OCI-LY3 (cell line): ENCODE results near the gene GIPC2.

Experiments used
- EZH2phosphoT487 ChIP-seq: fragments of 200-600 bp; shearing (Covaris generic); IDR thresholded peaks from 2 replicates; pipeline ENCODE4 v1.6.1; 2018; ENCODE audit warnings: antibody characterized with exemption, mixed run types, low read depth
- TF ChIP-seq, protein P1 (sequence below): fragments of 200-600, 300-600 bp; sonication (generic); IDR thresholded peaks from 2 replicates; pipeline ENCODE4 v1.5.1; 2014; ENCODE audit warnings: antibody characterized with exemption, low read length, low read depth

DNA sequence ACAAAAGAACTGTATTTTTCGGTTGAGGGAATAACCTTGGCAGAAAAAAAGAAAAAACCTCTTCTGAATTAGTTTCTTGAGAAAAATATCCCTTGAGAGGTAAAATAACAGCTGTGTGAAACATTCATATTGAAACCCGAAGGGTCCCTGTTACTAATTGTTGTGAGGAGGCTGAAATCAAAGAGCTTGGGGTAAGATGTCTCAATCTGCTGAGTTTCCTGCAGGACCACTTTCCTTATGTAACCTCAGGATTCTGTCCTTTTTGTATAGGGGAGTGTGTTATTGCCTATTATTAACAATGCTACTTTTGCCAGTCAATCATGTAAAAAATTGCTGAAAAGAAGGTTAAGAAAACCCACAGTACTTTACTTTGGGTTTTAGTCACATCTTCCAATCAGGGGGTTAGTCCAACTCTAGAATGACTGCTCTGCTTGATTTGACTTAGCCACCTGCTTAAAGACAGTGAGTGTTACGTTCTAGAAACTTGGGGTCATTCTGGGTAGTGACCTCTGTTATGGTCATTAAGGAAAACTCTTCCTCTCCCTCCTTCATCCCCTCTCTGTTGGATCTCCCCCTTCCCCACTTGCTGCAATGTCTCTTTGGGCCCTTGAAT, 138.8 kb downstream of the GIPC2 start:
- TF ChIP-seq, protein P1, sequence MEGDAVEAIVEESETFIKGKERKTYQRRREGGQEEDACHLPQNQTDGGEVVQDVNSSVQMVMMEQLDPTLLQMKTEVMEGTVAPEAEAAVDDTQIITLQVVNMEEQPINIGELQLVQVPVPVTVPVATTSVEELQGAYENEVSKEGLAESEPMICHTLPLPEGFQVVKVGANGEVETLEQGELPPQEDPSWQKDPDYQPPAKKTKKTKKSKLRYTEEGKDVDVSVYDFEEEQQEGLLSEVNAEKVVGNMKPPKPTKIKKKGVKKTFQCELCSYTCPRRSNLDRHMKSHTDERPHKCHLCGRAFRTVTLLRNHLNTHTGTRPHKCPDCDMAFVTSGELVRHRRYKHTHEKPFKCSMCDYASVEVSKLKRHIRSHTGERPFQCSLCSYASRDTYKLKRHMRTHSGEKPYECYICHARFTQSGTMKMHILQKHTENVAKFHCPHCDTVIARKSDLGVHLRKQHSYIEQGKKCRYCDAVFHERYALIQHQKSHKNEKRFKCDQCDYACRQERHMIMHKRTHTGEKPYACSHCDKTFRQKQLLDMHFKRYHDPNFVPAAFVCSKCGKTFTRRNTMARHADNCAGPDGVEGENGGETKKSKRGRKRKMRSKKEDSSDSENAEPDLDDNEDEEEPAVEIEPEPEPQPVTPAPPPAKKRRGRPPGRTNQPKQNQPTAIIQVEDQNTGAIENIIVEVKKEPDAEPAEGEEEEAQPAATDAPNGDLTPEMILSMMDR: no peak
- TF ChIP-seq EZH2phosphoT487: no peak
